HCT116 (cell line): ENCODE data around the gene PRC1. TPM values are rescaled to one million over a fixed set of nuclear protein-coding genes. Genes with fewer than 3 reads are reported as not detected.
"Not testable (repeated sequence)": the region's sequence is repeated elsewhere in the genome, so short reads cannot be mapped to it uniquely, and the experiment has no call there.

Experiments
- ATAC-seq: fragments of 200-7000 bp; cut with Tn5 transposase; 2 replicates; pipeline ENCODE4 v1.9.1; 2020; ENCODE audit warnings: mild to moderate bottlenecking, moderate library complexity
- BruUV-seq: library from RNA; stranded (reverse); fragments of 400-500 nt; replicated peaks from 2 replicates; lab custom pipeline; 2021; lab: Mats Ljungman, UMichigan
- CTCF ChIA-PET: fragments of 300-600 bp; sonication (Branson Sonifier 250); formaldehyde crosslinking; loops from one replicate; lab custom pipeline; 2021; ENCODE audit warnings: antibody characterized with exemption; lab: Charles Lee
- POLR2A ChIA-PET: fragments of 300-600, 350-600 bp; sonication (Branson Sonifier 250); formaldehyde crosslinking; loops from one replicate; lab custom pipeline; 2021; ENCODE audit warnings: antibody characterized with exemption; lab: Charles Lee
- RAD21 ChIA-PET, 2 experiments: fragments of 300-600 bp; sonication (Branson Sonifier 250); formaldehyde crosslinking; loops; one replicate each; lab custom pipeline; 2023; ENCODE audit warnings: low total read pairs in 2 of 2; ENCODE audit not compliant: uncharacterized antibody in 2 of 2, unreplicated experiment in 2 of 2, low non-redundant PET in 1 of 2; lab: Charles Lee
- DNase-seq: peaks from one replicate; pipeline ENCODE4 v3.0.0-alpha.2; 2010; ENCODE audit warnings: low read depth, low spot score
- H2AFZ ChIP-seq: fragments of 200-600 bp; shearing (Covaris generic), sonication (generic); 2 replicates; pipeline ENCODE4 v1.6.1; 2017; ENCODE audit warnings: low read depth, mixed run types, mixed read lengths, antibody characterized with exemption, low read length; ENCODE audit not compliant: poor library complexity, severe bottlenecking
- H3K27ac ChIP-seq: 2 replicates; pipeline ENCODE4 v1.5.1; 2012; ENCODE audit warnings: low read depth, low read length
- H3K27me3 ChIP-seq: fragments of 200-600 bp; sonication (generic); 2 replicates; pipeline ENCODE4 v1.6.1; 2016; ENCODE audit warnings: mixed run types, low read length, mixed read lengths; ENCODE audit not compliant: insufficient read depth
- H3K36me3 ChIP-seq, 2 experiments: fragments of 200-500 bp in 1 of 2; fragments of 200-600 bp in 1 of 2; sonication (Bioruptor generic) in 1 of 2; sonication (generic) in 1 of 2; 2 replicates each; pipeline versions ENCODE4 v1.5.1 to v1.6.1; 2014 to 2016; ENCODE audit warnings: low read length in 2 of 2, inconsistent platforms in 1 of 2, mixed read lengths in 1 of 2, mixed run types in 1 of 2; ENCODE audit not compliant: insufficient read depth in 2 of 2, control insufficient read depth in 1 of 2
- H3K4me1 ChIP-seq, 2 experiments: fragments of 200-600 bp in 1 of 2; sonication (generic) in 1 of 2; 2 replicates each; pipeline versions ENCODE4 v1.5.1 to v1.6.1; 2012 to 2017; ENCODE audit warnings: low read length in 2 of 2, inconsistent platforms in 1 of 2, mild to moderate bottlenecking in 1 of 2, mixed read lengths in 1 of 2, mixed run types in 1 of 2, moderate library complexity in 1 of 2; ENCODE audit not compliant: insufficient read depth in 2 of 2, control insufficient read depth in 1 of 2
- H3K4me2 ChIP-seq: fragments of 200-600 bp; sonication (generic); 2 replicates; pipeline ENCODE4 v1.6.1; 2017; ENCODE audit warnings: mixed run types, low read length, mixed read lengths
- H3K4me3 ChIP-seq, 2 experiments: fragments of 200-600 bp in 1 of 2; sonication (generic) in 1 of 2; replicated peaks in 1 of 2; 2 replicates each; pipeline ENCODE4 v1.5.1; 2011 to 2016; ENCODE audit warnings: low read length in 2 of 2, control low read depth in 1 of 2, low read depth in 1 of 2, mild to moderate bottlenecking in 1 of 2, mixed read lengths in 1 of 2, mixed run types in 1 of 2
- H3K79me2 ChIP-seq: fragments of 200-600 bp; sonication (generic); 2 replicates; pipeline ENCODE4 v1.6.1; 2017; ENCODE audit warnings: mild to moderate bottlenecking, mixed run types, low read length, moderate library complexity, mixed read lengths; ENCODE audit not compliant: insufficient read depth
- H3K9ac ChIP-seq: fragments of 200-600 bp; sonication (generic); 2 replicates; pipeline ENCODE4 v1.6.1; 2016; ENCODE audit warnings: low read length, mixed read lengths
- H3K9me2 ChIP-seq: fragments of 200-600 bp; sonication (generic), shearing (Covaris generic); 2 replicates; pipeline ENCODE4 v1.6.1; 2017; ENCODE audit warnings: mixed run types, mild to moderate bottlenecking, moderate library complexity; ENCODE audit not compliant: insufficient read depth
- H3K9me3 ChIP-seq, 2 experiments: fragments of 200-500 bp in 1 of 2; fragments of 200-600 bp in 1 of 2; sonication (Bioruptor generic) in 1 of 2; sonication (generic) in 1 of 2; 2 replicates each; pipeline ENCODE4 v1.6.1; 2014 to 2017; ENCODE audit warnings: low read length in 2 of 2, mixed read lengths in 2 of 2, inconsistent platforms in 1 of 2, low read depth in 1 of 2, mild to moderate bottlenecking in 1 of 2, mixed run types in 1 of 2, moderate library complexity in 1 of 2; ENCODE audit not compliant: control insufficient read depth in 1 of 2, insufficient read depth in 1 of 2
- H4K20me1 ChIP-seq: fragments of 200-600 bp; sonication (generic), shearing (Covaris generic); 2 replicates; pipeline ENCODE4 v1.6.1; 2017; ENCODE audit warnings: mixed run types, mild to moderate bottlenecking, moderate library complexity; ENCODE audit not compliant: insufficient read depth
- ATF3 ChIP-seq: IDR thresholded peaks from 2 replicates; pipeline ENCODE4 v1.6.1; 2012
- CBX3 ChIP-seq: IDR thresholded peaks from 2 replicates; pipeline ENCODE4 v1.6.1; 2012; ENCODE audit warnings: low read depth
- ELF1 ChIP-seq: IDR thresholded peaks from 2 replicates; pipeline ENCODE4 v1.6.1; 2012; ENCODE audit warnings: low read depth, borderline replicate concordance
- EZH2phosphoT487 ChIP-seq: fragments of 200-600 bp; IDR thresholded peaks from 2 replicates; pipeline ENCODE4 v1.6.1; 2018; ENCODE audit warnings: antibody characterized with exemption, borderline replicate concordance
- FOSL1 ChIP-seq: IDR thresholded peaks from 2 replicates; pipeline ENCODE4 v1.6.1; 2012; ENCODE audit warnings: low read depth
- POLR2A ChIP-seq: IDR thresholded peaks from 2 replicates; pipeline ENCODE4 v1.7.0; 2011; ENCODE audit warnings: borderline replicate concordance; ENCODE audit not compliant: insufficient read depth, insufficient read length; ENCODE audit errors: extremely low read depth
- POLR2AphosphoS5 ChIP-seq: IDR thresholded peaks from 2 replicates; pipeline ENCODE4 v1.6.1; 2011; ENCODE audit warnings: mild to moderate bottlenecking, low read depth, low read length, moderate library complexity
- RAD21 ChIP-seq: IDR thresholded peaks from 2 replicates; pipeline ENCODE4 v1.6.1; 2012; ENCODE audit warnings: low read depth, mild to moderate bottlenecking
- SRF ChIP-seq: IDR thresholded peaks from 2 replicates; pipeline ENCODE4 v1.6.1; 2012; ENCODE audit warnings: low read depth
- YY1 ChIP-seq: IDR thresholded peaks from 2 replicates; pipeline ENCODE4 v1.6.1; 2011; ENCODE audit warnings: low read length, low read depth, moderate library complexity, mild to moderate bottlenecking; ENCODE audit not compliant: insufficient replicate concordance; ENCODE audit errors: extremely low read depth
- ZFX ChIP-seq: fragments of 450-650 bp; IDR thresholded peaks from 2 replicates; pipeline ENCODE4 v1.6.1; 2017
- intact Hi-C: fragments of 100-400 bp; cut with micrococcal nuclease; formaldehyde crosslinking; loops from 2 replicates; pipeline ENCODE4 v1.10.0; 2022
- total RNA-seq: library from RNA; stranded (reverse); gene quantifications from one replicate; pipeline ENCODE4 v1.2.1, GENCODE V29; 2021; ENCODE audit not compliant: unreplicated experiment
- TF ChIP-seq, protein P1 (sequence below), 3 experiments: fragments of 200-600 bp in 1 of 3; sonication (generic) in 1 of 3; IDR thresholded peaks in 2 of 3; conservative IDR thresholded peaks in 1 of 3; 2 replicates each; pipeline ENCODE4 v1.5.1; 2012 to 2017; ENCODE audit warnings: low read depth in 2 of 3, low read length in 2 of 3, antibody characterized with exemption in 1 of 3, borderline replicate concordance in 1 of 3, control low read depth in 1 of 3, mild to moderate bottlenecking in 1 of 3, mixed read lengths in 1 of 3, mixed run types in 1 of 3, moderate library complexity in 1 of 3; ENCODE audit not compliant: insufficient read depth in 1 of 3

PRC1 gene
- total RNA-seq, 1 experiment from 2014 or later = 186 TPM

GRCh38 chr15:91018158-91018557, 23.8 kb upstream of the PRC1 start:
- H3K9me2 ChIP-seq = no peaks in the 10 kb centered on the region
- TF ChIP-seq EZH2phosphoT487 = no peak
- no peak for TF ChIP-seq ATF3
- no peak for TF ChIP-seq ELF1
- no peak for TF ChIP-seq YY1
- TF ChIP-seq ZFX = no peak
- no peak for TF ChIP-seq CBX3
- TF ChIP-seq POLR2AphosphoS5 = no peak
- no peak overlapping the region for H3K4me3 ChIP-seq
- ATAC-seq (no peak), DNase-seq (no peak)
- H3K9ac ChIP-seq = no peak overlapping the region
- no peaks in the 10 kb centered on the region for H3K27me3 ChIP-seq
- peaks cover 3 to 16% of the 10 kb centered on the region in 2 experiments; a peak in 3 of 4 replicates for H3K4me1 ChIP-seq
- no peak overlapping the region for H3K27ac ChIP-seq
- no peak overlapping the region for H3K4me2 ChIP-seq
- H3K9me3 ChIP-seq = no peaks in the 10 kb centered on the region
- no peaks in the 10 kb centered on the region for H4K20me1 ChIP-seq
- BruUV-seq = no TSS peak
- peaks cover 5% of the 10 kb centered on the region in 2 experiments; a peak in 3 of 4 replicates for H3K36me3 ChIP-seq
- POLR2A ChIA-PET = no interaction called here
- intact Hi-C loops = no loop called here
- CTCF ChIA-PET = no interaction called here
- RAD21 ChIA-PET = no interaction called here
- H2AFZ ChIP-seq = no peak overlapping the region
- H3K79me2 ChIP-seq = peaks cover 35% of the 10 kb centered on the region

DNA sequence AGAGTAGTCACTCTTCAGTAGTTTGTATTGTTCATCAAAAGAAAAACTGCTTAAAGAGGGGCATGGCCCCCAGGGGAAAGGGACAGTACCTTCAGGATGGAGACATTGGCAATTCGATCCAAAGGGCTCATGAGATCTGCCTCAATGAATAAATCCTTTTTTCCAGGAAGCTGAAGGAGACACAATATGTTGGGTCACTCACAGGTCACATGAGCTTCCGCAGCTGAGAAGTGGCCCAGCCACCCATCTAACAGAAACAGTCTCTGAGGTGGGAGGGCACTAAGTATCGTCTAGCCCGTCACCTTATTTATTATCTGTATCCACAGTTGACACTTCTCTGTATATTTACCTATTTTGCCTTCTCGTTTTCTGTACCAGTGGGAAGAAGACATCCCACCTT, 23.4 kb upstream of the PRC1 start:
- no peaks in the 10 kb centered on the region for H4K20me1 ChIP-seq
- H2AFZ ChIP-seq = no peak overlapping the region
- no peak overlapping the region for H3K27ac ChIP-seq
- TF ChIP-seq YY1 (no peak), POLR2AphosphoS5 (no peak), ELF1 (no peak), RAD21 (no peak), SRF (no peak), CBX3 (no peak), POLR2A (no peak), FOSL1 (no peak)
- TF ChIP-seq, protein P1, sequence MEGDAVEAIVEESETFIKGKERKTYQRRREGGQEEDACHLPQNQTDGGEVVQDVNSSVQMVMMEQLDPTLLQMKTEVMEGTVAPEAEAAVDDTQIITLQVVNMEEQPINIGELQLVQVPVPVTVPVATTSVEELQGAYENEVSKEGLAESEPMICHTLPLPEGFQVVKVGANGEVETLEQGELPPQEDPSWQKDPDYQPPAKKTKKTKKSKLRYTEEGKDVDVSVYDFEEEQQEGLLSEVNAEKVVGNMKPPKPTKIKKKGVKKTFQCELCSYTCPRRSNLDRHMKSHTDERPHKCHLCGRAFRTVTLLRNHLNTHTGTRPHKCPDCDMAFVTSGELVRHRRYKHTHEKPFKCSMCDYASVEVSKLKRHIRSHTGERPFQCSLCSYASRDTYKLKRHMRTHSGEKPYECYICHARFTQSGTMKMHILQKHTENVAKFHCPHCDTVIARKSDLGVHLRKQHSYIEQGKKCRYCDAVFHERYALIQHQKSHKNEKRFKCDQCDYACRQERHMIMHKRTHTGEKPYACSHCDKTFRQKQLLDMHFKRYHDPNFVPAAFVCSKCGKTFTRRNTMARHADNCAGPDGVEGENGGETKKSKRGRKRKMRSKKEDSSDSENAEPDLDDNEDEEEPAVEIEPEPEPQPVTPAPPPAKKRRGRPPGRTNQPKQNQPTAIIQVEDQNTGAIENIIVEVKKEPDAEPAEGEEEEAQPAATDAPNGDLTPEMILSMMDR (IDR thresholded peaks at IDR 0.05 in 2 of 3, conservative IDR thresholded peaks at IDR 0.05 in 1 of 3; ENCODE audit: borderline replicate concordance in 1 of 3, insufficient read depth in 1 of 3, low read depth in 2 of 3, low read length in 2 of 3) = no peak
- H3K4me2 ChIP-seq = no peak overlapping the region
- no peak for DNase-seq
- BruUV-seq = no TSS peak
- ChIA-PET POLR2A (no interaction called here), CTCF (interaction anchor here (0.7 kb wide), 1 partner anchor 16 kb away, joined by 3 read pairs; no protein-coding TSS in a partner anchor), RAD21 (no interaction called here)
- no peaks in the 10 kb centered on the region for H3K27me3 ChIP-seq
- H3K4me1 ChIP-seq = peaks cover 0 to 12% of the 10 kb centered on the region in 2 experiments; a peak in 3 of 4 replicates
- intact Hi-C loops = no loop called here
- peaks cover 5 to 9% of the 10 kb centered on the region in 2 experiments; a peak in 3 of 4 replicates for H3K36me3 ChIP-seq
- H3K9me3 ChIP-seq = no peaks in the 10 kb centered on the region
- no peak for ATAC-seq
- H3K9ac ChIP-seq = no peak overlapping the region
- H3K9me2 ChIP-seq = no peaks in the 10 kb centered on the region
- H3K4me3 ChIP-seq = no peak overlapping the region
- H3K79me2 ChIP-seq = peaks cover 35% of the 10 kb centered on the region

- not testable (repeated sequence) for DNase-seq
Measured at GRCh38 chr15:91013701-91014100, 19.4 kb upstream of the PRC1 start.

More at GRCh38 chr15:91013701-91014100, 19.4 kb upstream of the PRC1 start:
- H3K79me2 ChIP-seq, H3K4me1 ChIP-seq, BruUV-seq, CTCF ChIA-PET, H3K9me3 ChIP-seq, RAD21 ChIA-PET, ATAC-seq, H3K4me2 ChIP-seq, H3K9me2 ChIP-seq, H3K4me3 ChIP-seq, H2AFZ ChIP-seq, H4K20me1 ChIP-seq, H3K9ac ChIP-seq, H3K27ac ChIP-seq, intact Hi-C loops, H3K27me3 ChIP-seq: not testable (repeated sequence)
- peaks cover 7 to 16% of the 10 kb centered on the region in 2 experiments; a peak in 3 of 4 replicates for H3K36me3 ChIP-seq
- POLR2A ChIA-PET = interaction anchor here (0.7 kb wide), 1 partner anchor 9 kb away, joined by 3 read pairs; no protein-coding TSS in a partner anchor
